Ishikawa (cell line): ENCODE data around the gene RECQL5.

Experiments used
- CEBPB ChIP-seq: IDR thresholded peaks from 2 replicates; pipeline ENCODE4 v1.6.1; 2012
- CREB1 ChIP-seq: IDR thresholded peaks from 2 replicates; pipeline ENCODE4 v1.6.1; 2012; ENCODE audit warnings: low read depth
- EGR1 ChIP-seq: IDR thresholded peaks from 2 replicates; pipeline ENCODE4 v1.6.1; 2012
- EP300 ChIP-seq: IDR thresholded peaks from 2 replicates; pipeline ENCODE4 v1.6.1; 2012; ENCODE audit warnings: borderline replicate concordance
- FOXM1 ChIP-seq: IDR thresholded peaks from 2 replicates; pipeline ENCODE4 v1.6.1; 2012; ENCODE audit warnings: low read depth, borderline replicate concordance
- NFIC ChIP-seq: IDR thresholded peaks from 2 replicates; pipeline ENCODE4 v1.6.1; 2012
- RAD21 ChIP-seq: IDR thresholded peaks from 2 replicates; pipeline ENCODE4 v1.6.1; 2012; ENCODE audit warnings: low read depth
- TAF1 ChIP-seq: IDR thresholded peaks from 2 replicates; pipeline ENCODE4 v1.6.1; 2012; ENCODE audit warnings: low read depth, mild to moderate bottlenecking
- TCF12 ChIP-seq: IDR thresholded peaks from 2 replicates; pipeline ENCODE4 v1.6.1; 2012; ENCODE audit warnings: low read depth
- TEAD4 ChIP-seq: IDR thresholded peaks from 2 replicates; pipeline ENCODE4 v1.6.1; 2012
- YY1 ChIP-seq: IDR thresholded peaks from 2 replicates; pipeline ENCODE4 v1.6.1; 2012; ENCODE audit warnings: low read depth
- ZBTB7A ChIP-seq: IDR thresholded peaks from 2 replicates; pipeline ENCODE4 v1.6.1; 2012; ENCODE audit warnings: low read depth
- TF ChIP-seq, protein P1 (sequence below): IDR thresholded peaks from 2 replicates; pipeline ENCODE4 v1.6.1; 2012; ENCODE audit warnings: low read depth, mild to moderate bottlenecking
- TF ChIP-seq, protein P2 (sequence below): IDR thresholded peaks from 2 replicates; pipeline ENCODE4 v1.6.1; 2012
- TF ChIP-seq, protein P3 (sequence below): IDR thresholded peaks from 2 replicates; pipeline ENCODE4 v1.6.1; 2012

The RECQL5 gene

DNA sequence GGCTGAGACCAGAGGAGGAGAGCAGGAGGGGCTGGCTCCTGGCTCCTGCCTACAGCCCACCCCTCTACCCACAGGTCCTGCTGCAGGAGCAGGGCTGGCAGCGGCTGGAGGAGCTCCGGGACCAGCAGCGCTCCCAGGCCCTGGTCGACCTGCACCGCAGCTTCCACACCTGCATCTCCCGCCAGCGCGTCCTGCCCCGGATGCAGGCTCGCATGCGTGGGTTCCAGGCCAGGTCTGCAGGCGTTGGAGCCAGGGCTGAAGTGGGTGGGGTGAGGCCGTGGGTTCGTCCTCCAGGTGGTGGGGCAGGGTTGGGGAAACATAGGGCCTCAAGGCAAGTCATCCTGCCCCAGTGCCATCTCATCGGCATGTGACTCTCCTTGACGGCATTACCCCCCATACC is 61.2 kb downstream of the RECQL5 start:
- TF ChIP-seq CEBPB (no peak), EGR1 (no peak), FOXM1 (no peak), RAD21 (no peak), TAF1 (no peak), TEAD4 (no peak), TCF12 (no peak), EP300 (no peak)
- TF ChIP-seq, protein P1, sequence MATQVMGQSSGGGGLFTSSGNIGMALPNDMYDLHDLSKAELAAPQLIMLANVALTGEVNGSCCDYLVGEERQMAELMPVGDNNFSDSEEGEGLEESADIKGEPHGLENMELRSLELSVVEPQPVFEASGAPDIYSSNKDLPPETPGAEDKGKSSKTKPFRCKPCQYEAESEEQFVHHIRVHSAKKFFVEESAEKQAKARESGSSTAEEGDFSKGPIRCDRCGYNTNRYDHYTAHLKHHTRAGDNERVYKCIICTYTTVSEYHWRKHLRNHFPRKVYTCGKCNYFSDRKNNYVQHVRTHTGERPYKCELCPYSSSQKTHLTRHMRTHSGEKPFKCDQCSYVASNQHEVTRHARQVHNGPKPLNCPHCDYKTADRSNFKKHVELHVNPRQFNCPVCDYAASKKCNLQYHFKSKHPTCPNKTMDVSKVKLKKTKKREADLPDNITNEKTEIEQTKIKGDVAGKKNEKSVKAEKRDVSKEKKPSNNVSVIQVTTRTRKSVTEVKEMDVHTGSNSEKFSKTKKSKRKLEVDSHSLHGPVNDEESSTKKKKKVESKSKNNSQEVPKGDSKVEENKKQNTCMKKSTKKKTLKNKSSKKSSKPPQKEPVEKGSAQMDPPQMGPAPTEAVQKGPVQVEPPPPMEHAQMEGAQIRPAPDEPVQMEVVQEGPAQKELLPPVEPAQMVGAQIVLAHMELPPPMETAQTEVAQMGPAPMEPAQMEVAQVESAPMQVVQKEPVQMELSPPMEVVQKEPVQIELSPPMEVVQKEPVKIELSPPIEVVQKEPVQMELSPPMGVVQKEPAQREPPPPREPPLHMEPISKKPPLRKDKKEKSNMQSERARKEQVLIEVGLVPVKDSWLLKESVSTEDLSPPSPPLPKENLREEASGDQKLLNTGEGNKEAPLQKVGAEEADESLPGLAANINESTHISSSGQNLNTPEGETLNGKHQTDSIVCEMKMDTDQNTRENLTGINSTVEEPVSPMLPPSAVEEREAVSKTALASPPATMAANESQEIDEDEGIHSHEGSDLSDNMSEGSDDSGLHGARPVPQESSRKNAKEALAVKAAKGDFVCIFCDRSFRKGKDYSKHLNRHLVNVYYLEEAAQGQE = no peak
- TF ChIP-seq, protein P2, sequence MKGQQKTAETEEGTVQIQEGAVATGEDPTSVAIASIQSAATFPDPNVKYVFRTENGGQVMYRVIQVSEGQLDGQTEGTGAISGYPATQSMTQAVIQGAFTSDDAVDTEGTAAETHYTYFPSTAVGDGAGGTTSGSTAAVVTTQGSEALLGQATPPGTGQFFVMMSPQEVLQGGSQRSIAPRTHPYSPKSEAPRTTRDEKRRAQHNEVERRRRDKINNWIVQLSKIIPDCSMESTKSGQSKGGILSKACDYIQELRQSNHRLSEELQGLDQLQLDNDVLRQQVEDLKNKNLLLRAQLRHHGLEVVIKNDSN = no peak

DNA sequence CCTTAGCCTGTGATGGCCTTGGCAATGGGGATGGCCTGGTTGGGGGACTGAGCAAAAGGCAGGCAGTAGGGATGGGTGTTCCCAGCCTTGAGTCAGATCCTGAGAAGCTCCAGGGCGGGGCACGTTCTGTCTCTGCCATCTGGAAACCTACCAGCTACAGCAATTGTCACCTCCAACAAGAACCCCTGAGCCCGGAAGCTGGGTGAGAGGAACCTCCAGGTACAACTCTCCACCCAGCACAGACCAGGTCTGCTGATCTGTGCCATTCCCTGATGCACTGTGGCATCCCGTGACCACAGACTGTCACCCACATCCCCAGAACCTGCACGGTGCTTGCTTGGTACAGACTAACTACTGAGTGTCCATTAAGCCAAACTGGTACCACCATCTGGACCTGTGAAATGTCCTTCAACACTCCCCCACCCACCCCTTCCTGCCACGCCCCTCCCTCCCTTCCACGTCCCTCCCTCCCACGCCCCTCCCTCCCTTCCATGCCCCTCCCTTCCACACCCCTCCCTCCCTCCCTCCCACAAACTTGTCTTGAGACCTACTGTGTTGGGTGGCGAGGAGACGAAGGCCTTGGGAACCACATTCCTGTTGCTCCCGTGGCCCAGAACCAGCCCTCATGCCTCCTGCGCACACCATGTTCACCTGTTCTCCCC is 62.8 kb downstream of the RECQL5 start:
- TF ChIP-seq TCF12 (no peak), CREB1 (no peak), RAD21 (no peak), FOXM1 (no peak), ZBTB7A (no peak), NFIC (no peak), YY1 (no peak), TAF1 (no peak), EGR1 (no peak), TEAD4 (no peak)
- TF ChIP-seq, protein P3, sequence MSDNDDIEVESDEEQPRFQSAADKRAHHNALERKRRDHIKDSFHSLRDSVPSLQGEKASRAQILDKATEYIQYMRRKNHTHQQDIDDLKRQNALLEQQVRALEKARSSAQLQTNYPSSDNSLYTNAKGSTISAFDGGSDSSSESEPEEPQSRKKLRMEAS = no peak
- TF ChIP-seq, protein P2 = no peak
- TF ChIP-seq, protein P1 = no peak

DNA sequence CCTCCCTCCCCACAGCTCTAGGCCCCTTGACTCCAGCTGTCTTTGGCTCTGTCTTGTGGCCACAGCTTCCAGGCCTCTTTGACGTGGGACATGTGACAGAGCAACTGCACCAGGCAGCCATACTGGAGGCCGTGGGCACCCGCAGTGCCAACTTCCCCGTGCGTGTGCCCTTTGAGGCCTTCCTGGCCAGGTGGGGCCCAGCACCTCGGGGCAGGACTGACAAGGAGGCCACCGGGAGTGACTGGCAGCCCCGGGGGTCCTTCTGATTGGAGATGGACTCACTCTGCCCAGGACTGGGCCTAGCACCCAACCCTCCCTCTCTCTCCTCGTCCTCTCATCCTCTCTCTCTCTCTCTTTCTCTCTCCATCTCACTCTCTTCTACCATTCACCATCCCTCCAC is 63.8 kb downstream of the RECQL5 start:
- no peak for TF ChIP-seq CEBPB
- TF ChIP-seq TEAD4 = no peak
- no peak for TF ChIP-seq ZBTB7A
- no peak for TF ChIP-seq YY1
- TF ChIP-seq EGR1 = no peak
- no peak for TF ChIP-seq RAD21
- TF ChIP-seq, protein P2 = no peak
- TF ChIP-seq, protein P1 = no peak
- TF ChIP-seq FOXM1 = no peak
- TF ChIP-seq, protein P3 = no peak
- TF ChIP-seq CREB1 = no peak
- TF ChIP-seq EP300 = no peak
- no peak for TF ChIP-seq TAF1
- TF ChIP-seq TCF12 = no peak

DNA sequence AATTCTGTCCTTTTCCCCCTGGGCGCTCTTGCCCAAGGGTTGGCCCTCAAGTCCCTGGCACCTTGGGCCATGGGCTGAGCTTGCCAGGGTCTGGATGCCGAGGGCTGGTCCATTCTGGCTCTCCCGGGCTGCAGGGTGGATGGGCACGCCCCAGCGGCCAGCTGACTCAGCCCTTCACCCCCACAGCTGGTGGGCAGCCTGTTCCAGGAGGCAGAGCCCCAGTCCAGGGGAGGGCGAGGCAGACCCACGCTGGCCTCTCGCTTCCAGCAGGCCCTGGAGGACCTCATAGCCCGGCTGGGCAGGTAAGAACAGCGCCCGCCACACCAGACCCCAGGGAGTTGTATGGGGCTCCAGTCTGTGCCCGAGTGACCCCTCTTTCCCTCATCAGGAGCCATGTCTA is 64.3 kb downstream of the RECQL5 start:
- TF ChIP-seq NFIC (no peak), TAF1 (no peak), FOXM1 (no peak), TEAD4 (no peak), CEBPB (no peak)
- TF ChIP-seq, protein P2 = no peak
